LNCaP clone FGC (cell line): ENCODE data around the gene ARGLU1.

Source experiments
- DNase-seq: peaks from one replicate; pipeline ENCODE4 v3.0.0-alpha.2; 2011; ENCODE audit warnings: low read depth
- H3K4me3 ChIP-seq: 2 replicates; pipeline ENCODE4 v1.5.1; 2011; ENCODE audit warnings: mild to moderate bottlenecking, low read depth, low read length, control low read depth
- TF ChIP-seq, protein P1 (sequence below): IDR thresholded peaks from 2 replicates; pipeline ENCODE4 v1.5.1; 2012; ENCODE audit warnings: mild to moderate bottlenecking; ENCODE audit not compliant: control insufficient read depth, insufficient read depth; ENCODE audit errors: extremely low read depth

Gene ARGLU1, protein sequence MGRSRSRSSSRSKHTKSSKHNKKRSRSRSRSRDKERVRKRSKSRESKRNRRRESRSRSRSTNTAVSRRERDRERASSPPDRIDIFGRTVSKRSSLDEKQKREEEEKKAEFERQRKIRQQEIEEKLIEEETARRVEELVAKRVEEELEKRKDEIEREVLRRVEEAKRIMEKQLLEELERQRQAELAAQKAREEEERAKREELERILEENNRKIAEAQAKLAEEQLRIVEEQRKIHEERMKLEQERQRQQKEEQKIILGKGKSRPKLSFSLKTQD

DNA sequence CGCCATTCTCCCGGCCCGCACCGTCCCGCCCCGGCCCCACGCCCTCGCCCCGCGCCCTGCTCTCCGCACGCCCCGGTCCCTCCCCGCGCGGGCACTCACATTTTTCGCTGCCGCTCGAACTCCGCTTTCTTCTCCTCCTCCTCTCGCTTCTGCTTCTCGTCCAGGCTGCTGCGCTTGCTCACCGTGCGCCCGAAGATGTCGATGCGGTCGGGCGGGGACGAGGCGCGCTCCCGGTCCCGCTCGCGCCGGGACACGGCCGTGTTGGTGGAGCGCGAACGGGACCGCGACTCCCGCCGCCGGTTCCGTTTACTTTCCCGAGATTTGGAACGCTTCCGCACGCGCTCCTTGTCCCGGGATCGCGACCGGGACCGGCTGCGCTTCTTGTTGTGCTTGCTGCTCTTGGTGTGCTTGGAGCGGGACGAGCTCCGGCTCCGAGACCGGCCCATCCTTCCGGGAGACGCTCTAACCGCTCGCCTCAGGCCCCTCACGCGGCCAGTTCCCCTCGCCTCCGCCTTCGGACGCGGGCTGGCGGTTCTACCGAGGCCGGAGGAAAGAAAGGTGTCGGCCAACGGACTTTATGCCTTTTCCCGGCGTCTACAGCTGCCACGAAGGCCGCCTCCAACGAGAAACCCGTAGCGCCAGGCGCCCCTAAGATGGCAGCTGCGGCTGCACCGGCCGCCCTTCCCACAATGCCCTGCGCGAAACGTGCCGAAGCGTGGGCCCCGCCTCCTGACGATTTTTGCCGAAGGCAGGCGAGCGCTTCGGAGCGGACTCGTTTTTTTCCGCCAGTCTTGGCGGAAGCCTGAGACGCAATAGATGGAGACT, at the start of gene ARGLU1:
Gene ARGLU1, minus strand, starts transcription at position 664 of the 825 bp plus-strand sequence. Its CDS starts 218 bp downstream, at position 446.
- peak within 1 kb of the TSS; percentile 91 for H3K4me3 ChIP-seq
- TF ChIP-seq, protein P1, sequence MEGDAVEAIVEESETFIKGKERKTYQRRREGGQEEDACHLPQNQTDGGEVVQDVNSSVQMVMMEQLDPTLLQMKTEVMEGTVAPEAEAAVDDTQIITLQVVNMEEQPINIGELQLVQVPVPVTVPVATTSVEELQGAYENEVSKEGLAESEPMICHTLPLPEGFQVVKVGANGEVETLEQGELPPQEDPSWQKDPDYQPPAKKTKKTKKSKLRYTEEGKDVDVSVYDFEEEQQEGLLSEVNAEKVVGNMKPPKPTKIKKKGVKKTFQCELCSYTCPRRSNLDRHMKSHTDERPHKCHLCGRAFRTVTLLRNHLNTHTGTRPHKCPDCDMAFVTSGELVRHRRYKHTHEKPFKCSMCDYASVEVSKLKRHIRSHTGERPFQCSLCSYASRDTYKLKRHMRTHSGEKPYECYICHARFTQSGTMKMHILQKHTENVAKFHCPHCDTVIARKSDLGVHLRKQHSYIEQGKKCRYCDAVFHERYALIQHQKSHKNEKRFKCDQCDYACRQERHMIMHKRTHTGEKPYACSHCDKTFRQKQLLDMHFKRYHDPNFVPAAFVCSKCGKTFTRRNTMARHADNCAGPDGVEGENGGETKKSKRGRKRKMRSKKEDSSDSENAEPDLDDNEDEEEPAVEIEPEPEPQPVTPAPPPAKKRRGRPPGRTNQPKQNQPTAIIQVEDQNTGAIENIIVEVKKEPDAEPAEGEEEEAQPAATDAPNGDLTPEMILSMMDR, result no peak
- peak; percentile 56 for DNase-seq

DNA sequence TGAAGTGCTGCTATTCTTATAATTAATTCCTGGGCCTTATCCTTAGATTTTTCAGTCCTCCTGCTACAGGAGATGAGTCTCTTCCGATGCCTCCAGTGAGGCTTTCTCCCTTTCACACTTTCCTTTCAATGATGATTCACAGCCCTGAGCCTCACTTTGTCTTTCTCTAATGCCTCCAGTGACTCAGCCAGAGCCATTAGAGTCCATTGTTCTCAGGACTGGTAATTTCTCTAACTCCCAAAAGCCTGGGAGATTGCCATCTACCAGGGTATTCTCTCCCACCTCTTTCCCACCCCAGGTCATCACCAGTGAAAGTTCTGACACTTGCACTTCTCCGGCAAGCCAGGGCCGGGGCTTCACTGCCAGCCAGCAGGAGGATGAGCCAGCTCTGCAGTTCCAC, 49.6 kb upstream of the ARGLU1 start:
- DNase-seq, result no peak

DNA sequence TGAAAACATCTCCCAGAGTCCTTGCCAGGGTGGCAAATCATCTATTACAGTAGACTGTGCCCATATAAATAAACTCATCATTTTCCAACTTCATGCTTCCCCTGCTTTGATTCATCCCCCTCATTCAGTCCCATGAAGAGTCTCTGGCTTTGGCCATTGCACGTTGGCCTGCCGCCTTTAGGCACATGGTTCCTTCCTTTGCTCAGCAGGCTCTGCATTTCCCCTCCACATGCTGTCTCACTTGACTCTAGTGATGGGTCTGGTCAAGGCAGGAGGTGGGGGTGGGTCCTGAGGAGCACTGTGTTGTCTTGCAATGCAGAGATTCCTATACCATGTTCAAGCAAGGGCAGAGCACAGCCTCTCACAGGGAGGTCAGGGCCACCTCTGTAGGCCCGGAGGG, 48.8 kb upstream of the ARGLU1 start:
- no peak overlapping the region for H3K4me3 ChIP-seq
- TF ChIP-seq, protein P1, result no peak
- no peak for DNase-seq

More for the DNA sequence above, 49.6 kb upstream of the ARGLU1 start:
- TF ChIP-seq, protein P1, result no peak
- H3K4me3 ChIP-seq, result no peak overlapping the region

DNA sequence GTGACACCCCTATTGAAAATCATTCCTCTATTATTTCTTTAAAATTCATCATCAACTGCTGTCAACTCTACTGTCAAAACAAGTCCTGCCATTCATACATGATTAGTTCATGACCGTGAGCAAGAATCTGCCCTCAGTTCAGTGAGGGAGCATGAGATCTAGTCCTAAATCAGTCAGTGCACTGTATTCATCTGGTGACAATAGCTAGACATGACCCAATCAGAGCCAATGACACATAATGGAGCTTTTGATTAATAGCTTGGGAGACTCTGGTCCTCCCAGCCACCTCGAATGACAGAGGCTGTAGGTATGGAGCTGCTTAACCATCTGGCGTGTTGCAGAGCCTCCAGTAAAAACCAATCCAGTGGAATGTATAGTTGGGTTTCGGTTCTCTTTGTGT, 46.9 kb upstream of the ARGLU1 start:
- DNase-seq, result no peak
- TF ChIP-seq, protein P1, result no peak
- no peak overlapping the region for H3K4me3 ChIP-seq

DNA sequence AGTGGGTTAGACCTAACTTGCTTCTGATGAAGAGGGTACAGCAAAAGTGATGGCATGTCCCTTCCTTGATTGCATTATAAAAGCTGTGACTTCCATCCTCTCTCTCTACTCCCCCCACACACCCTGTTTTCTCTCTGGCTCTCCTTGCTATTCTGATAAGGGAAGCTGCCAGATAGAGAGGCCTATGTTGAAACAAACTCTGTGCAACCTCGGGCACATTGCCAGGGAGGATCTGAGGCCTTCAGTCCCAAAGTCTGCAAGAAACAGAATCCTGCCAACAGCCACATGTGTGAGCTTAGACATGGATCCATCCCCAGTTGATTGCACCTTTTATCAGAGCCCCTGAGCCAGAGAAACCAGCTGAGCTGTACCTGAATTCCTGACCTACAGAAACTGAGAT, 44.8 kb upstream of the ARGLU1 start:
- no peak overlapping the region for H3K4me3 ChIP-seq
- no peak for DNase-seq
- TF ChIP-seq, protein P1, result no peak

DNA sequence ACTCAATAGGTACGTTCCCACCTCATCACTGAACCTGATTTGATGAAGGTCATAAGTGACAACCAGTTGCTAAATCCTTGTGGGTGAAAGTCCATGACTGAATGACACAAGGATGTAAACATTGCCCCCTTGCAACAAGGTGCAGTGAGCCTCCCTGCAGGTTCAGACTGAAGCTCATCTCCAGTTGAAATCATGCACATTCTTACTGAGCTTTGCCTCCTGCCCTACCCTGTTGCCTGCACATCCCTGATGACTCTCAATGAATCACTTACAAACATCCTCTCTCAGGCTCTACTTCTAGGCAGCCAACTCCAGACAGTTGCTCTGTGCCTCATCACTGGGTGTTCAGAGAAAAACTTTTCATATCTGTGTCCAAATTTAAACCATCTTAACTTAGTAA, 42.5 kb upstream of the ARGLU1 start:
- no peak for DNase-seq
- no peak overlapping the region for H3K4me3 ChIP-seq
- TF ChIP-seq, protein P1, result no peak
